Activated CD8-positive, alpha-beta memory T cell treated with anti-CD3 and anti-CD28 coated beads for 48 hours (primary cell): ENCODE measurements around the gene SLTM.
"Not testable (repeated sequence)": the region's sequence is repeated elsewhere in the genome, so short reads cannot be mapped to it uniquely, and the experiment has no call there.

Source experiments
- DNase-seq, 3 experiments: peaks; one replicate each; pipeline ENCODE4 v3.0.0-alpha.2; 2020; ENCODE audit warnings: low read depth in 2 of 3, low spot score in 2 of 3

SLTM gene

DNA sequence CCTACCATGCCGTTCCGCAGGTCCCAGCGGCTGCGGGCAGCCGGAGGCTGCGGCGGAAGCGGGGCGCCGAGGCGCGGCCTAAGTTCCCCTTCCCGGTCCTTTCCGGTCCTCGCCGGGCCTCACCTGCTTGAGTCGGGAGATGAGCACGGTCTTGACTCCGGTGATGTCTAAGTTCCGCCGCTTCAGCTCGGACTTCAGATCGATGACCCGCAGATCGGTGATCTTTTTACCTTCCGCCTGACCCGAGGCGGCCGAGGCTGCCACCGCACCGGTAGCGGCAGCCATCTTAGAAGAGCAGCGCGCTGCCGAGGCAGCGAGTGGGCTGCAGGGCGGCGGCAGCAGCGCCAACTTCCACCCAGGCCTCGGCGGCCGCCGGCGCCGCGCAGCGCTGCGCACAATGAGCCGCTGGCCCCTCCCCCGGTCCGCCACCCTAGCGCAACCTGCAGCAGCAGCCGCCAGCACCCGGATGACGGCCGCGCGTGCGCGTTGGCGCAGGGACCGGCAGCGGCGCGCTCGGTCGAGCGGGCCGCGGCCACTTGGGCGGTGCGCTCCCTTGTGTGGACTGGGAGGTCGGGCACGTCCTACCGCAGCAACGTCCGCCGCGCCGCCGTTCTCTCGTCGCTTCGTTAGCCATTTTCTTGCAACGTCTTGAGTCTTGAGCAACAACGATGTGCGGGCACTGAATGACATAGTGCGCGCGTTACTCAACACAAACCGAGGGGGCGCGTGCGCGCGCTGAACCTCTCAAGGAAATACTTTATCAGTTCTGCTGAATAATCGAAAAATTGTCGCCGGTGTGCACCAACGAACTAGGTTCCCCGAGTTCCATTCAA, at the start of gene SLTM:
Gene SLTM, minus strand, starts transcription at position 399 of the 833 bp plus-strand sequence. Its CDS starts 114 bp downstream, at position 285.
- DNase-seq: peak; percentile 81 to 90 (median 81)

GRCh38 chr15:58983261-58983660, 49.8 kb upstream of the SLTM start:
- no peak for DNase-seq

DNA sequence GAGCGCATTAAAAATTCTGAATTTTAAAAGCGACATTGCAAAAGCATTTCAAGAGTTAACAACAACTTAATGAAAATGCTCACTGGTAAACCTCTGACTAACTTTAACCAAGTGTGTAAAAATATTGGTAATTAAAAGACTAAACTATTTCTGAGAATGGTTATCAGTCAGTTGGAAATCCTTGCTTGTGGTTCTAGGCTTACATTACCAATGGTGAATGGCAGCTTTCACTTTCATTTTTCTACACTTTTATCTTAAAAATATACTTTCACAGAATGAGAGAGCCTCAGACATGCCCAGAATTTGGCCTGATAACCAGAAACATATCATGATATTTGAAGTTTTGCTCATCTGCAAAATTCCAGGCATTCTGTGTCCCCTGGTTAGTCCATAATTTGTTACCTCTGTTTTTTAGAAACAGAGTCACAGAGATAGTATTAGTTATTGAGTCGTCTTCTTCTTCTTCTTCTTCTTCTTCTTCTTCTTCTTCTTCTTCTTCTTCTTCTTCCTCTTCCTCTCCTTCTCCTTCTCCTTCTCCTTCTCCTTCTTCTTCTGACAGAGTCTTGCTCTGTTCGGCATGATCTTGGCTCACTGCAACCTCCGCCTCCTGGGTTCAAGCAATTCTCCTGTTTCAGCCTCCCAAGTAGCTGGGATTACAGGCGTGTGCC, 48.5 kb upstream of the SLTM start:
- no peak for DNase-seq

GRCh38 chr15:58980351-58980939, 47.0 kb upstream of the SLTM start:
- DNase-seq: no peak

GRCh38 chr15:58977887-58978286, 44.4 kb upstream of the SLTM start:
- DNase-seq: no peak

DNA sequence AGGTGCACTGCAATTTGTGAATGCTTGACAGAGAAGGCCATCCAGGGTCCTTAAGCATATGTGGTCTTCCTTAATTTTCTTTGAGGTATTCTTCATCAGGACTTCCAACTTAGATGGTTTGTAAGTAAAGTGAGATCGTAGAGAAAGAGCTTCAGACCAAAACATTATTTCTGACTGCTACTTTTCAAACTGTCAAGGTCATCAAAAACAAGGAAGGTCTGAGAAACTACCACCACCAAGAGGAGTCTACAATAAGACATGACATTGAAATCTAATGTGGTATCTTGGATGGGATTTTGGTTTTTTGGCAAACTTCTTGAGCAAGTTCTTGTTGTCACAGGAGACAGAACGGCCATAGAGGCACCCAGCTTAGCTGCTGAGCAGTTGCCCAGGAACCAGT, 34.0 kb upstream of the SLTM start:
- no peak for DNase-seq

- DNase-seq: no peak
Measured at GRCh38 chr15:58966698-58967097, 33.2 kb upstream of the SLTM start.

DNA sequence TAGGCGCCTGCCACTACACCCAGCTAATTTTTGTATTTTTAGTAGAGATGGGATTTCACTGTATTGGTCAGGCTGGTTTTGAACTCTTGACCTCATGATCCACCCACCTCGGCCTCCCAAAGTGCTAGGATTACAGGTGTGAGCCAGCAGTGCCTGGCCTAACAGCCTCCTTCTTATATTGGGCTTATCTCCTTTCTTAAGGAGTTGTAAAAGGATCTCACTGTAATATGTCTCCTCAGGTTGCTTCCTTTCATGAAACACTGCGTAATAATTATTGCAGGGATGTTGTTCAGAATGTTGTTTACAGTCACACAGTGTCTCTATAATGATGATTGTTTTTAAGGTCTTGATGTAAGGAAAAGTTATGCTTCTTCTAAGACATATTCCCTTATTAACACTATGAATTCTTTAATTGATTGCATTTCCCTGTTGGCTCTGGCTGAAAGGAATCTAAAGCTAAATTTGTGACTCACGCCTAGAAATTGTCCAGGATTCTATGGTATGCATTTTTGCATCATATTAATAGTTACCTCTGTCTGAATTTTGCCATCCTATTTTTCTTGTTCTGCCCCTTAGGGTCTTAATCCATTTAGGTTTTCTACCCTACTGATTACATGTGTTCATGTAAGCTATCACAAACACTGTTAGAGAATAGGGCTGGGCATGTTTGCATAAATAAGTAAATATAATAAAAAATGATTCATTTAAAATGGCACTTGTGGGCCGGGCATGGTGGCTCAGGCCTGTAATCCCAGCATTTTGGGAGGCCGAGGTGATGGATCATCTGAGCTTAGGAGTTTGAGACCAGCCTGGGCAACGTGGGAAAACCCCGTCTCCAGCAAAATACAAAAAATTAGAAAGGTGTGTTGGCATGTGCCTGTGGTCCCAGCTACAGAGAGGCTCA, 29.4 kb upstream of the SLTM start:
- no peak for DNase-seq

- no peak for DNase-seq
Measured at GRCh38 chr15:58962136-58962535, 28.7 kb upstream of the SLTM start.

GRCh38 chr15:58958811-58959210, 25.3 kb upstream of the SLTM start:
- no peak for DNase-seq

DNA sequence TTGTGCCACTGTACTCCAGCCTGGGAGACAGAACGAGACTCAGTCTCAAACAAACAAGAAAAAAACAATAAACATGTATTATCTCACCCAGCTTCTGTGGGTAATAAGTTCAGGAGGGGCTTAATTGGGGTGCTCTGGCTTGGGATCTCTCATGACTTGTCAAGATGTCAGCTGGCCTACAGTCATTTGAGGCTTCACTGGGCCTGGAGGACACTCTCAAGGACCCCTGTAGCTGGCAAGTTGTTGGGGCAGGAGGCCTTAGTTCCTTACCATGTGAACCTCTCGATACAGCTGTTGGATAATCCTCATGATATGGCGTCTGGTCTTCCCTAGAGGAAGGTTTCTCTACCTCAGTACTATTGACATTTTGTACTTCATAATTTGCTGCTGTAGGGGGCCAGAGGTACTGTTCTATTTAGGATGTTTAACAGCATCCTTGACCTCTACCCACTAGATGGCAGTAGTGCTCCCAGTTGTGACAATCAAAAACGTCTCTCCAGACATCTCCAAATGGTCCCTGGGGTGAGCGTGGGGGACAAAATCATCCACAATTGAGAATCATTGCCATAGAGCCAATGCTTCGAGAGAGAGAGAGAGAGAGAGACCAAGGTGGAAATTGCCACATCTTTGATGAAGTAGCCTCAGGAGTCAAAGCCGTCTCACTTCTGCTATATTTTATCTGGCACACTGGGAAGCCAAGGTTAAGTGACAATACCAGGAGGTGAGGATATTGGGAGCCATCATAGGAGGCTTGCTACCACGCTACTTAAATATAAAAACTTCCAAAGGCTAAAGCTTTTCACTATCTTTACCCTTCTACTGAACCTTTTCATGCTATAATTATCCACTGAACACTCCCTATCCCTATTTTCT, 23.9 kb upstream of the SLTM start:
- DNase-seq: peak in 1 of 3 experiments; percentile 26

DNA sequence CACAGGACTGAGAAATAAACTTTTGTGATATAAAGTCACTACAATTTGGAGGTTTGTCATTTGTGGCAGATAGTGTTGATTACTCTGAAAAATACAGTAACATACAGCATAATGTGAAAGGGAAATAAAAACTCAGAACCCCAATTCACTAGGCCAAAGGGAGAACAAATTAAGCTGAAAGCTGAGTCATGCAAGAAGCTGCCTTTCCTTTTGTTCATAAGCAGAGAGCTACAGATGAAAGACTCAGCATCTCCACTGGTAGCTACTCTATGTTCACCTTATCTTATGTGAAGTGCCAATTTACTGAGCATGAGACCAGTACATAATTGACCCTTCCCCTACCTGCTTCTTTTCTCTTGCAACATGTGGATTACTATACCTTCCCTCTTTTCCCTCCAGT, 19.3 kb upstream of the SLTM start:
- no peak for DNase-seq

GRCh38 chr15:58951388-58952007, 18.0 kb upstream of the SLTM start:
- no peak for DNase-seq

DNA sequence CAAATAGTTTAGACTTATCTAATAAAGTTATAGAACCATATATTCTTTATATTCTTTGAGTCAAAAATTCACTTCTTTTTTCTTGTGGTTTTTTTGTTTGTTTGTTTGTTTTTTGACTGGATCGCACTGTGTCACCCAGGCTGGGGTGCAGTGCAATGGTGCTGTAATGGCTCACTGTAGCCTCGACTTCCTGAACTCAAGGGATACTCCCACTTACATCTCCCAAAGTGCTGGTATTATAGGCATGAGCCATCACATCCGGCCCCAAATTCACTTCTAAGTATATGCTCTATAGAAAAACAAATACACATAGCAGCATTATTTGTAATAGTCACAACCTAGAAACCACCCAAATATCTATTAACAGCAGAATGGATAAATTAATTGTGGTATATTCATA, 13.7 kb upstream of the SLTM start:
- no peak for DNase-seq

GRCh38 chr15:58934974-58935373, 1.5 kb upstream of the SLTM start:
- DNase-seq: not testable (repeated sequence)

GRCh38 chr15:58934521-58934920, 1.0 kb upstream of the SLTM start:
- DNase-seq: no peak

- DNase-seq: no peak
Measured at GRCh38 chr15:58934114-58934447, 602 bp upstream of the SLTM start.

GRCh38 chr15:58932710-58933280, 684 bp downstream of the SLTM start:
- no peak for DNase-seq

- DNase-seq: no peak
Measured at GRCh38 chr15:58931987-58932588, 1.4 kb downstream of the SLTM start.
